ENCODE measurements around the gene TYW1. TPM values are rescaled to one million over a fixed set of nuclear protein-coding genes. Genes with fewer than 3 reads are reported as not detected.
"Not testable (repeated sequence)": the region's sequence is repeated elsewhere in the genome, so short reads cannot be mapped to it uniquely, and the experiment has no call there.

The TYW1 gene
- total RNA-seq, 1 donor from 2014 or later = 22.4 TPM

GRCh38 chr7:67006965-67007364 lies 10.3 kb downstream of the TYW1 start:
- H3K27ac Mint-ChIP-seq = no peak overlapping the region
- H3K36me3 Mint-ChIP-seq (ENCODE audit: low read depth) = peaks cover 33% of the 10 kb centered on the region
- no peak for DNase-seq (ENCODE audit: low spot score)
- H3K9me3 Mint-ChIP-seq = no peaks in the 10 kb centered on the region
- intact Hi-C loops (cut with micrococcal nuclease) = no loop called here
- no peaks in the 10 kb centered on the region for H3K4me1 Mint-ChIP-seq (ENCODE audit: low read depth)
- no peaks in the 10 kb centered on the region for H3K27me3 Mint-ChIP-seq (ENCODE audit: insufficient read depth)
- H3K4me3 Mint-ChIP-seq = no peak overlapping the region

GRCh38 chr7:67008260-67008659 lies 11.6 kb downstream of the TYW1 start:
- Mint-ChIP-seq H3K36me3 (ENCODE audit: low read depth) (peaks cover 30% of the 10 kb centered on the region), H3K27ac (no peak overlapping the region), H3K9me3 (no peaks in the 10 kb centered on the region), H3K27me3 (ENCODE audit: insufficient read depth) (no peaks in the 10 kb centered on the region), H3K4me3 (no peak overlapping the region), H3K4me1 (ENCODE audit: low read depth) (no peaks in the 10 kb centered on the region)
- DNase-seq (ENCODE audit: low spot score) = no peak
- intact Hi-C loops (cut with micrococcal nuclease) = no loop called here

GRCh38 chr7:67009677-67010076 lies 13.0 kb downstream of the TYW1 start:
- intact Hi-C loops (cut with micrococcal nuclease) = not testable (repeated sequence)

GRCh38 chr7:67014076-67014622 lies 17.5 kb downstream of the TYW1 start:
- intact Hi-C loops (cut with micrococcal nuclease); H3K27me3 Mint-ChIP-seq (ENCODE audit: insufficient read depth); H3K27ac Mint-ChIP-seq; DNase-seq (ENCODE audit: low spot score); H3K9me3 Mint-ChIP-seq; H3K4me1 Mint-ChIP-seq (ENCODE audit: low read depth); H3K4me3 Mint-ChIP-seq: not testable (repeated sequence)
- peaks cover 31% of the 10 kb centered on the region for H3K36me3 Mint-ChIP-seq (ENCODE audit: low read depth)

More at GRCh38 chr7:67009677-67010076, 13.0 kb downstream of the TYW1 start:
- H3K4me3 Mint-ChIP-seq; H3K4me1 Mint-ChIP-seq (ENCODE audit: low read depth); DNase-seq (ENCODE audit: low spot score); H3K27ac Mint-ChIP-seq; H3K9me3 Mint-ChIP-seq; H3K27me3 Mint-ChIP-seq (ENCODE audit: insufficient read depth): not testable (repeated sequence)
- H3K36me3 Mint-ChIP-seq (ENCODE audit: low read depth) = peaks cover 34% of the 10 kb centered on the region

GRCh38 chr7:67017971-67018370 lies 21.3 kb downstream of the TYW1 start:
- H3K36me3 Mint-ChIP-seq (ENCODE audit: low read depth) = peaks cover 37% of the 10 kb centered on the region
- intact Hi-C loops (cut with micrococcal nuclease) = not testable (repeated sequence)

GRCh38 chr7:67018940-67019339 lies 22.3 kb downstream of the TYW1 start:
- DNase-seq (ENCODE audit: low spot score) = no peak
- Mint-ChIP-seq H3K36me3 (ENCODE audit: low read depth) (peaks cover 36% of the 10 kb centered on the region), H3K4me3 (no peak overlapping the region), H3K27me3 (ENCODE audit: insufficient read depth) (no peaks in the 10 kb centered on the region), H3K4me1 (ENCODE audit: low read depth) (no peaks in the 10 kb centered on the region), H3K9me3 (no peaks in the 10 kb centered on the region), H3K27ac (peak overlapping the region; percentile 49)
- intact Hi-C loops (cut with micrococcal nuclease) = no loop called here

More at GRCh38 chr7:67017971-67018370, 21.3 kb downstream of the TYW1 start:
- H3K27ac Mint-ChIP-seq; H3K4me1 Mint-ChIP-seq (ENCODE audit: low read depth); H3K4me3 Mint-ChIP-seq; H3K9me3 Mint-ChIP-seq; H3K27me3 Mint-ChIP-seq (ENCODE audit: insufficient read depth); DNase-seq (ENCODE audit: low spot score): not testable (repeated sequence)

GRCh38 chr7:67019562-67020390 lies 23.1 kb downstream of the TYW1 start:
- Mint-ChIP-seq H3K9me3 (no peaks in the 10 kb centered on the region), H3K4me1 (ENCODE audit: low read depth) (no peaks in the 10 kb centered on the region), H3K27me3 (ENCODE audit: insufficient read depth) (no peaks in the 10 kb centered on the region), H3K36me3 (ENCODE audit: low read depth) (peaks cover 32% of the 10 kb centered on the region), H3K27ac (no peak overlapping the region), H3K4me3 (no peak overlapping the region)
- intact Hi-C loops (cut with micrococcal nuclease) = no loop called here
- DNase-seq (ENCODE audit: low spot score) = no peak

GRCh38 chr7:67021260-67021659 lies 24.6 kb downstream of the TYW1 start:
- Mint-ChIP-seq H3K9me3 (no peaks in the 10 kb centered on the region), H3K4me3 (no peak overlapping the region), H3K4me1 (ENCODE audit: low read depth) (no peaks in the 10 kb centered on the region), H3K36me3 (ENCODE audit: low read depth) (peaks cover 32% of the 10 kb centered on the region), H3K27ac (peak overlapping the region; percentile 10), H3K27me3 (ENCODE audit: insufficient read depth) (no peaks in the 10 kb centered on the region)
- intact Hi-C loops (cut with micrococcal nuclease) = no loop called here
- no peak for DNase-seq (ENCODE audit: low spot score)

- no peaks in the 10 kb centered on the region for H3K4me1 Mint-ChIP-seq (ENCODE audit: low read depth)
- no peak overlapping the region for H3K27ac Mint-ChIP-seq
- intact Hi-C loops (cut with micrococcal nuclease) = no loop called here
- no peaks in the 10 kb centered on the region for H3K27me3 Mint-ChIP-seq (ENCODE audit: insufficient read depth)
- peaks cover 28% of the 10 kb centered on the region for H3K36me3 Mint-ChIP-seq (ENCODE audit: low read depth)
- no peaks in the 10 kb centered on the region for H3K9me3 Mint-ChIP-seq
- H3K4me3 Mint-ChIP-seq = no peak overlapping the region
- DNase-seq (ENCODE audit: low spot score) = no peak
These were observed 25.9 kb downstream of the TYW1 start for GRCh38 chr7:67022511-67022910.

GRCh38 chr7:67025459-67025858 lies 28.8 kb downstream of the TYW1 start:
- Mint-ChIP-seq H3K36me3 (ENCODE audit: low read depth) (peaks cover 29% of the 10 kb centered on the region), H3K9me3 (peaks cover 14% of the 10 kb centered on the region)
- H3K27ac Mint-ChIP-seq; H3K4me3 Mint-ChIP-seq; intact Hi-C loops (cut with micrococcal nuclease); DNase-seq (ENCODE audit: low spot score); H3K4me1 Mint-ChIP-seq (ENCODE audit: low read depth); H3K27me3 Mint-ChIP-seq (ENCODE audit: insufficient read depth): not testable (repeated sequence)

- peaks cover 27% of the 10 kb centered on the region for H3K36me3 Mint-ChIP-seq (ENCODE audit: low read depth)
- DNase-seq (ENCODE audit: low spot score); H3K27me3 Mint-ChIP-seq (ENCODE audit: insufficient read depth); H3K4me1 Mint-ChIP-seq (ENCODE audit: low read depth); H3K4me3 Mint-ChIP-seq; H3K27ac Mint-ChIP-seq; intact Hi-C loops (cut with micrococcal nuclease): not testable (repeated sequence)
- peaks cover 19% of the 10 kb centered on the region for H3K9me3 Mint-ChIP-seq
These were observed 35.1 kb downstream of the TYW1 start for GRCh38 chr7:67031685-67032084.

- no peaks in the 10 kb centered on the region for H3K4me1 Mint-ChIP-seq (ENCODE audit: low read depth)
- H3K9me3 Mint-ChIP-seq = peaks cover 19% of the 10 kb centered on the region
- no peak overlapping the region for H3K4me3 Mint-ChIP-seq
- peaks cover 24% of the 10 kb centered on the region for H3K36me3 Mint-ChIP-seq (ENCODE audit: low read depth)
- no peak overlapping the region for H3K27ac Mint-ChIP-seq
- DNase-seq (ENCODE audit: low spot score) = no peak
- no peaks in the 10 kb centered on the region for H3K27me3 Mint-ChIP-seq (ENCODE audit: insufficient read depth)
- intact Hi-C loops (cut with micrococcal nuclease) = no loop called here
These were observed 36.6 kb downstream of the TYW1 start for GRCh38 chr7:67033251-67033650.
